Erythroblast (primary cell): Measurements from ENCODE around the gene SLC10A6.

Experiments
- DNase-seq, 2 experiments: peaks; one replicate each; lab custom pipeline; 2025; lab: John Stamatoyannopoulos, UW
- GATA1 ChIP-seq: IDR thresholded peaks from 2 replicates; pipeline ENCODE4 v1.6.1; 2011; ENCODE audit warnings: low read depth, mild to moderate bottlenecking, control low read depth, low read length, moderate library complexity
- POLR2A ChIP-seq: IDR thresholded peaks from 2 replicates; pipeline ENCODE4 v1.6.1; 2011; ENCODE audit warnings: mild to moderate bottlenecking, low read length

The SLC10A6 gene

DNA sequence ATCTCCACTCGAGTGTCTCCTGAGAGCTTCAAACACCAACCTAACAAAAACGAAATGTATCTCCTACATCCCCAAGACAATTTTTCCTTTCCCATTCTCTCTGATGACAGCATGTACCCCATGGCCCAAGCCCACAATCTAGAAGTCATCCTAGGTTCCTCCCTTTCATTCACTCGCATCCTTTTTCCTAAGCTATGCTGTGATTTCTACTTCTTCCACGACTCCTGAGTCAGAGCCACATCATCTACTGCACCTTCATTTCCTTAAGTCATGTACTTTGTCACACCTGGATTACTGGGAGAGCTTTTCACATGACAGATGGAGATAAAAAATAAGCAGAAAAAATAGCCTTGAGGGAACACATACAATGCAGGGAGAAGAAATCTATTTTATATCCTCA is 23.0 kb upstream of the SLC10A6 start:
- DNase-seq: no peak

GRCh38 chr4:86870442-86871069 is 21.4 kb upstream of the SLC10A6 start:
- TF ChIP-seq POLR2A: no peak
- TF ChIP-seq GATA1: no peak
- DNase-seq: no peak

More for the DNA sequence above, 23.0 kb upstream of the SLC10A6 start:
- TF ChIP-seq POLR2A (no peak), GATA1 (no peak)

GRCh38 chr4:86857341-86858052 is 8.3 kb upstream of the SLC10A6 start:
- DNase-seq: no peak
- TF ChIP-seq POLR2A: no peak
- no peak for TF ChIP-seq GATA1

GRCh38 chr4:86856896-86857295 is 7.7 kb upstream of the SLC10A6 start:
- no peak for TF ChIP-seq GATA1
- TF ChIP-seq POLR2A: no peak
- DNase-seq: no peak

DNA sequence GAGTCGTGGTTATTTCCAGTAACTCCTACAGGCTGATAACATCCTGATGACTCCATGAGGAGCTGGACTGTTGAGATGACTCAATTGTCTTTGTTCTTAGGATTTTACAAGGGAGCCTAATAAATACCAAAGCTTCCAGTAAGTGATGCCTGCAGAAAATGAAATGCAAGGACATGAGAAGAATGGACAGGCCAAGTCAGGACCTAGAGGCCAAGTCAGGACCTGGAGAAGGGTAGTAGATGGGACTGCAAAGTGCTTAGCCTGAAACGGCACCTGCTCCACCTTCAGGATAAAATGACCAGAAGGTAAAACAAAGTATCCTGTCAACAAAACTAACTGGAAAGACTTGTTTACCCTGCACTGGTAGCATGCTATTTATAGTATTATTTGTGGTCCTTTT is 6.4 kb upstream of the SLC10A6 start:
- TF ChIP-seq POLR2A (no peak), GATA1 (no peak)

DNA sequence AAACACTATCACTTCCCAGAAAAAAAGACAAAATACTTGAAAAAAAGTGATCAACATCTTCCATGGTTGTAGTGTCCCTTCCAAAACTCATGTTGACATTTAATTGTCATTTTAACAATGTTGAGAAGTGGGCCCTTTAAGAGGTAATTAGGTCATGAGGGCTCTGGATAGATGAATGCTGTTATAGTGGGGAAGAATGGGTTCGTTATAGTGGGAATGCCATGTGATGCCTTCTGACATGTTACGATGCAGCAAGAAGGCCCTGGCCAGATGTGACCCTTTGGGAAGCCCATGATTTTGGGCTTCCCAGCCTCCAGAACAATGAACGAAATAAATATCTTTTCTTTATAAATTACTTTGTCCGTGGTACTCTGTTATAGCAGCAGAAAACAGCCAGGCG is 4.0 kb upstream of the SLC10A6 start:
- no peak for DNase-seq
- TF ChIP-seq GATA1: no peak
- no peak for TF ChIP-seq POLR2A

More for the DNA sequence above, 6.4 kb upstream of the SLC10A6 start:
- no peak for DNase-seq

DNA sequence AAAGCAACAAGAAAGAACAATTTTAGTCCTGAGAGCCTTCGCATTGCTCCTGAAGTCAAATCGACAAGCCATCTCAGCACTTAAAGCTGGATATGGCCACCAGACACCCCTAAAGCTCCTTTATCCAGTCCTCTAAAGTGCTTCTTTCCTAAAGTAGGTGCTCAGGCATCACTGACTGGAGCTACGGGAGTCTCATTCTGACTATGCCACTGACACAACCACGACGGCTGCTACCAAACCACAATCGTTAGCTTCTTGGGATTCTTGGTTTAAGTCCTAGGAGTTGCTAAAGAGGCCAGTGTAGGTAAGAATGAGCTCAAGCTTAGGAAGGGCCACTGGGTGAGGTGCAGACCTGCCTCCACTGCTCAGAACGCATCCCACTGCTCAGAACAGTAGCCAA is 1.0 kb downstream of the SLC10A6 start:
- DNase-seq: no peak
- no peak for TF ChIP-seq POLR2A

GRCh38 chr4:86847571-86847970 is 1.6 kb downstream of the SLC10A6 start:
- no peak for DNase-seq

DNA sequence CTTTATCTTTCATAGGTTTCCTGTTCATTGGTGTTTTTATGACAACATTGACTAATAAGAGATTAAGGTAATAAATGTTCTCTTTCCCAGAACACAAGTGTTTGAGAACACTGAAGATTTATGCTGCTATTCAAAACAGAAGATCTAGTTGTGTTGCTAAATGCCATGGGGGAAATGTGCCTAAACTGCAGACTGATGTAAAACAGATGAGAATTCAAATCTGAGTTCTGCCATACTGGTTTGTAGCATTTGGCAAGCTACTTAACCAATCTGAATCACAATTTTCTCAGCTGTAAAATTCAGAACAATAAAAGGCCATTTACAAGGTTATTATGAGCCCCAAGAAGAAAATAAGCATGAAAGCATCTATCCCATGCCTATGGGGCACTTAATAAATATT is 2.3 kb downstream of the SLC10A6 start:
- no peak for DNase-seq
- TF ChIP-seq POLR2A (no peak), GATA1 (no peak)

More at GRCh38 chr4:86847571-86847970, 1.6 kb downstream of the SLC10A6 start:
- TF ChIP-seq POLR2A: no peak
- no peak for TF ChIP-seq GATA1

DNA sequence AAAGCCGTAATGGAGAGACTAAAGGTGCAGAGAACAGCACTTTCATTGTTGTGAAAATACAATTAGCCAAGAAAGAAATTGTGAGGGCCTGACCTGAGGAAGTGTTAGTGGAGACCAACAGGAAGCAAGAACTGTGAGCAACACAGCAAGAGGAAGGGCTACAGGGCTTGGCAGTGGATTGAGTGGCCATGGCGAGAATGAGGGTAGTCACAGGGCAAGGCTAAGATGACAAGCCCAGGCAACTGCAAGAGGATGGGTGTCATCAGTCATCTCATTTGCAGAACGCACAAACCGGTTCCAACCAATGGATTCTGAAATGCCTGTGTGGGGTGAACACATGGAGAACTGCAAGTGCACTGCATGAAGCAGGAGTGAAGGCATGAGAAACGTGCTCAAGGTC is 3.6 kb downstream of the SLC10A6 start:
- no peak for TF ChIP-seq POLR2A
- no peak for TF ChIP-seq GATA1
- no peak for DNase-seq

DNA sequence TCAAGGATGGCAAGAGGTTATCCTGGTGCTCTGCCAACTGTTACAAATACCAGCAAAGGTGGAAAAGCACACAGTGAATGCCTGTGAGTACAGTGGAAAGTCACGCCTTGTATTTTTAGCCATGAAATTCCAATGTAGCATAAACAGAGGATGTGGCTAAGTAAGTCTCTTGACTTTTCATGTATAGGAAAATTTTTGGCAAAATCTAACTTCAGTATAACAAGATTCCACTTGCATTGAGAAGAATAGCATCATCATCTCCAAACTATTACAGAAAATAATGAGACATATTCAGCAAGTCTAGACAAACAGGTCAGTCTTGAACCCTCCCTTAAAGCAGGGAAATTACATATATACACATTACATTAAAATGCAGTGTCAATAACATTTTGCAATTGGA is 7.9 kb downstream of the SLC10A6 start:
- TF ChIP-seq GATA1: no peak
- no peak for TF ChIP-seq POLR2A
- DNase-seq: no peak

- no peak for DNase-seq
- TF ChIP-seq POLR2A: no peak
These were observed 8.3 kb downstream of the SLC10A6 start for GRCh38 chr4:86840858-86841257.

DNA sequence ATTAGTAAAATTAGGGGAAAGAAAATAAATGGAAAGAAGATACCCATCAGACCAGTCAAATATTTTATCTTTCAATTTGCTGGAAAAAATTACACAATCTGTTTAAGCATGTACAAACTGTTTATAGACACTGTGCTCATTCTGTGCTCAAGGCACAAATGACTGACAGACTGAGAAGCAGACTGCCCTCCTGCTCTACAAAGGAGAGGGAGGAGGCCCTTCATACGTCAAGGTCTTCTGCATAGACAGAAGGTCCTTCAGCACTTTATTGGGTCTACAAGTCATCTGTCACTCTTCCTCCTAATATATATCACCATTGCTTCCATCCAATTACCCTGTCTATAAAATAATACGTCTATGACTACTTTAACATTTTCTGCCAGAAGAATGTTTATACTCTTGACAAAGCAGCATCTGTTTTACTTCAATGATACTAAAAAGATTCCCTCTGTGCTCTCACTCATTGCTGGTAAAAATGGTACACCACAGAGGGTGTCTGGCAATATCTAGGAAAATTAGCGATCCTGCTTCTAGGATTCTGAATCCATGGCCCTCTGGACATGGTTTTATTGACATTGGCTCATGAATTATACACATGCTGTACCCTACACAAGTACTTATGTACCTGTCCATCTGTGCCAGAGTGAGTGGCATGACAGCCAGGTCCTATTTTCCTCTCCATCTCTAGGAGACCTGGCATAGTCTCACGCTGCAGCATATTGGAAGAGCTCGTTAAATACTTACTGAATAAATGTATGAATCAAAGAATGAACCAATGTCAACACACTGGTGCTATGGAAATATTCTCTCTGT is 11.3 kb downstream of the SLC10A6 start:
- DNase-seq: no peak

GRCh38 chr4:86835677-86836076 is 13.5 kb downstream of the SLC10A6 start:
- TF ChIP-seq POLR2A (no peak), GATA1 (no peak)
- DNase-seq: no peak

More for the DNA sequence above, 11.3 kb downstream of the SLC10A6 start:
- TF ChIP-seq GATA1 (no peak), POLR2A (no peak)

DNA sequence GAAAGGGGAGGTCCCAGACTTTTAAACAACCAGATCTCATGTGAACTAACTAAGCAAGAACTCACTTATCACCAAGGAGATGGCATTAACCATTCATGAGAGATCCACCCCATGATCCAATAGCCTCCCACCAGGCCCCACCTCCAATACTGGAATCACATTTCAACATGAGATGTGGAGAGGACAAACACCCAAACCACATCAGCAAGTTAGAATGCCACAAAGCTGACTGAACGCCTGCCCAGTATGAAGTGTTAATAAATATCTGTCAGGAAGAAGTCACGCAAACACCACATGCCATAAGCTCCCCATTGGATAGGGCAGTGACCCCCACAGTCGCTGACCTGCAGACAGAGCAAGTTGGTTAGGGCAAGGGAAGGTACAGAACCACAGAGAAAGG is 14.3 kb downstream of the SLC10A6 start:
- no peak for DNase-seq
- TF ChIP-seq POLR2A (no peak), GATA1 (no peak)
